H9 (cell line): Measurements from ENCODE around the gene SMARCC2. TPM values are rescaled to one million over a fixed set of nuclear protein-coding genes. Genes with fewer than 3 reads are reported as not detected.

Experiments
- DNase-seq: peaks from one replicate; pipeline ENCODE4 v3.0.0-alpha.2; 2017
- H2AFZ ChIP-seq: one replicate; pipeline ENCODE4 v1.6.1; 2013; ENCODE audit warnings: mild to moderate bottlenecking, low read length, control low read depth, moderate library complexity
- H2AK5ac ChIP-seq: 2 replicates; pipeline ENCODE4 v1.6.1; 2013; ENCODE audit warnings: low read length, control low read depth, mixed read lengths; ENCODE audit not compliant: insufficient read length
- H2BK120ac ChIP-seq: one replicate; pipeline ENCODE4 v1.6.1; 2013; ENCODE audit warnings: low read depth, mild to moderate bottlenecking, low read length, control low read depth, inconsistent platforms; ENCODE audit not compliant: poor library complexity, severe bottlenecking
- H2BK12ac ChIP-seq: 2 replicates; pipeline ENCODE4 v1.6.1; 2013; ENCODE audit warnings: low read length, control low read depth, mixed read lengths, low read depth; ENCODE audit not compliant: insufficient read length
- H2BK15ac ChIP-seq: 2 replicates; pipeline ENCODE4 v1.6.1; 2013; ENCODE audit warnings: low read depth, low read length, control low read depth
- H2BK20ac ChIP-seq: one replicate; pipeline ENCODE4 v1.6.1; 2013; ENCODE audit warnings: low read depth, mild to moderate bottlenecking, low read length, control low read depth, inconsistent platforms; ENCODE audit not compliant: poor library complexity, severe bottlenecking
- H2BK5ac ChIP-seq: 2 replicates; pipeline ENCODE4 v1.6.1; 2013; ENCODE audit warnings: low read length, control low read depth, mixed read lengths; ENCODE audit not compliant: insufficient read length
- H3K14ac ChIP-seq: 2 replicates; pipeline ENCODE4 v1.6.1; 2013; ENCODE audit warnings: low read length, control low read depth; ENCODE audit not compliant: insufficient read depth
- H3K18ac ChIP-seq: 2 replicates; pipeline ENCODE4 v1.6.1; 2013; ENCODE audit warnings: low read depth, mild to moderate bottlenecking, mixed read lengths, low read length, control low read depth; ENCODE audit not compliant: insufficient read length
- H3K23ac ChIP-seq: 2 replicates; pipeline ENCODE4 v1.6.1; 2013; ENCODE audit warnings: low read length, control low read depth, mixed read lengths, low read depth; ENCODE audit not compliant: insufficient read length
- H3K23me2 ChIP-seq: 2 replicates; pipeline ENCODE4 v1.6.1; 2013; ENCODE audit warnings: low read depth, mild to moderate bottlenecking, mixed read lengths, low read length, control low read depth; ENCODE audit not compliant: insufficient read length, poor library complexity, severe bottlenecking
- H3K27ac ChIP-seq: 2 replicates; pipeline ENCODE4 v1.5.1; 2013; ENCODE audit warnings: low read length, control low read depth, mixed read lengths, low read depth; ENCODE audit not compliant: insufficient read length
- H3K27me3 ChIP-seq: 2 replicates; pipeline ENCODE4 v1.6.1; 2013; ENCODE audit warnings: low read length, control low read depth, inconsistent platforms; ENCODE audit not compliant: insufficient read depth
- H3K4ac ChIP-seq: 2 replicates; pipeline ENCODE4 v1.6.1; 2013; ENCODE audit warnings: low read depth, mild to moderate bottlenecking, control low read depth, inconsistent platforms, low read length, moderate library complexity
- H3K4me1 ChIP-seq: 2 replicates; pipeline ENCODE4 v1.6.1; 2013; ENCODE audit warnings: low read length, control low read depth, inconsistent platforms; ENCODE audit not compliant: insufficient read depth
- H3K4me2 ChIP-seq: 2 replicates; pipeline ENCODE4 v1.6.1; 2013; ENCODE audit warnings: low read length, control low read depth, mixed read lengths; ENCODE audit not compliant: insufficient read length, insufficient read depth
- H3K56ac ChIP-seq: 2 replicates; pipeline ENCODE4 v1.6.1; 2013; ENCODE audit warnings: low read depth, mild to moderate bottlenecking, mixed read lengths, low read length, control low read depth; ENCODE audit not compliant: insufficient read length
- H3K79me1 ChIP-seq: 2 replicates; pipeline ENCODE4 v1.6.1; 2013; ENCODE audit warnings: low read depth, mild to moderate bottlenecking, moderate library complexity, low read length, control low read depth, inconsistent platforms; ENCODE audit not compliant: insufficient read depth, poor library complexity, severe bottlenecking
- H3K79me2 ChIP-seq: 2 replicates; pipeline ENCODE4 v1.6.1; 2013; ENCODE audit warnings: low read length, control low read depth, inconsistent platforms; ENCODE audit not compliant: insufficient read depth
- H3K9ac ChIP-seq: 2 replicates; pipeline ENCODE4 v1.6.1; 2013; ENCODE audit warnings: low read length, control low read depth, mixed read lengths; ENCODE audit not compliant: insufficient read length; ENCODE audit errors: extremely low read depth
- H3K9me3 ChIP-seq: one replicate; pipeline ENCODE4 v1.6.1; 2013; ENCODE audit warnings: low read depth, low read length, inconsistent platforms; ENCODE audit not compliant: control insufficient read depth
- H3T11ph ChIP-seq: one replicate; pipeline ENCODE4 v1.6.1; 2013; ENCODE audit warnings: mild to moderate bottlenecking, low read length, control low read depth, inconsistent platforms
- H4K20me1 ChIP-seq: one replicate; pipeline ENCODE4 v1.6.1; 2013; ENCODE audit not compliant: control insufficient read depth, insufficient read length, insufficient read depth
- H4K5ac ChIP-seq: 2 replicates; pipeline ENCODE4 v1.6.1; 2013; ENCODE audit warnings: low read depth, mild to moderate bottlenecking, mixed read lengths, low read length, control low read depth; ENCODE audit not compliant: insufficient read length
- H4K8ac ChIP-seq: replicated peaks from 2 replicates; pipeline ENCODE4 v1.6.1; 2013; ENCODE audit warnings: low read length, control low read depth, mixed read lengths, low read depth; ENCODE audit not compliant: insufficient read length
- H4K91ac ChIP-seq: 2 replicates; pipeline ENCODE4 v1.6.1; 2013; ENCODE audit warnings: low read depth, mild to moderate bottlenecking, moderate library complexity, mixed read lengths, low read length, control low read depth; ENCODE audit not compliant: insufficient read length
- H3K27ac Mint-ChIP-seq, 3 experiments: 2 replicates in 2 of 3; 3 replicates in 1 of 3; pipeline ENCODE4 v1.8.0; 2020 to 2021; ENCODE audit warnings: mixed read lengths in 3 of 3, mild to moderate bottlenecking in 1 of 3, moderate library complexity in 1 of 3
- H3K27me3 Mint-ChIP-seq: 2 replicates; pipeline ENCODE4 v1.8.0; 2021; ENCODE audit warnings: low read depth, mild to moderate bottlenecking, moderate library complexity, mixed read lengths
- H3K36me3 Mint-ChIP-seq, 3 experiments: 2 replicates in 2 of 3; 3 replicates in 1 of 3; pipeline ENCODE4 v1.8.0; 2020 to 2021; ENCODE audit warnings: low read depth in 3 of 3, mixed read lengths in 3 of 3; ENCODE audit not compliant: insufficient read depth in 1 of 3
- H3K4me1 Mint-ChIP-seq, 2 experiments: 2 replicates each; pipeline ENCODE4 v1.8.0; 2020; ENCODE audit warnings: mixed read lengths in 2 of 2
- H3K4me3 Mint-ChIP-seq, 2 experiments: 2 replicates in 1 of 2; 3 replicates in 1 of 2; pipeline ENCODE4 v1.8.0; 2020 to 2021; ENCODE audit warnings: mild to moderate bottlenecking in 2 of 2, mixed read lengths in 2 of 2, moderate library complexity in 1 of 2
- H3K9me3 Mint-ChIP-seq, 2 experiments: 2 replicates in 1 of 2; 3 replicates in 1 of 2; pipeline ENCODE4 v1.8.0; 2020; ENCODE audit warnings: mild to moderate bottlenecking in 2 of 2, mixed read lengths in 2 of 2, moderate library complexity in 1 of 2
- CTCF ChIP-seq: fragments of 200-600 bp; sonication (generic); conservative IDR thresholded peaks from 3 replicates; pipeline ENCODE4 v1.8.0; 2021; ENCODE audit warnings: antibody characterized with exemption, mild to moderate bottlenecking
- WGBS: extraction: QIAGEN DNeasy Blood & Tissue Kit; methylation state at CpG from one replicate; pipeline ENCODE4 v1.1.7; 2013; ENCODE audit warnings: missing lambda C conversion rate, low lambda C conversion rate, mixed read lengths; ENCODE audit not compliant: insufficient read length; ENCODE audit errors: extremely low coverage; 5-methylcytosine and 5-hydroxymethylcytosine counted together
- total RNA-seq: library from RNA; stranded (reverse); gene quantifications from 2 replicates; pipeline ENCODE4 v1.2.1, GENCODE V29; 2021

SMARCC2 gene
- total RNA-seq, 1 experiment from 2014 or later, result 86.9 TPM

GRCh38 chr12:56115329-56115728 lies 74.0 kb downstream of the SMARCC2 start:
- no peak overlapping the region for H3K56ac ChIP-seq
- peaks cover 3 to 7% of the 10 kb centered on the region in 2 experiments; a peak in 2 of 5 replicates for H3K9me3 Mint-ChIP-seq
- H3K4ac ChIP-seq, result no peak overlapping the region; the same call in 1 of the 2 replicates
- H2BK15ac ChIP-seq, result no peak overlapping the region
- H3K14ac ChIP-seq, result no peak overlapping the region
- H2BK20ac ChIP-seq, result no peak overlapping the region
- no peak overlapping the region for H3T11ph ChIP-seq
- no peak overlapping the region for H4K91ac ChIP-seq
- H4K8ac ChIP-seq, result no peak overlapping the region
- H3K36me3 Mint-ChIP-seq, result peaks cover 50 to 63% (median 54%) of the 10 kb centered on the region in 3 experiments
- no peaks in the 10 kb centered on the region; the same call in 1 of the 2 replicates for H3K4me1 ChIP-seq
- no peak overlapping the region for H2AFZ ChIP-seq
- no peak overlapping the region for H2BK5ac ChIP-seq
- peak; percentile 59 for DNase-seq
- H3K4me2 ChIP-seq, result peak overlapping the region; percentile 78
- H3K23me2 ChIP-seq, result peaks cover 8% of the 10 kb centered on the region
- peaks cover 25 to 27% of the 10 kb centered on the region in 2 experiments for H3K4me1 Mint-ChIP-seq
- no peak overlapping the region for H2BK120ac ChIP-seq
- H2AK5ac ChIP-seq, result no peak overlapping the region
- peaks cover 2% of the 10 kb centered on the region; the same call in 1 of the 2 replicates for H3K27me3 Mint-ChIP-seq
- H3K27ac ChIP-seq, result no peak overlapping the region
- H4K5ac ChIP-seq, result no peak overlapping the region
- no peaks in the 10 kb centered on the region for H3K27me3 ChIP-seq
- TF ChIP-seq CTCF, result no peak
- H3K9me3 ChIP-seq, result no peaks in the 10 kb centered on the region
- peak overlapping the region; percentile 97 to 98 for H3K4me3 Mint-ChIP-seq
- H3K23ac ChIP-seq, result no peak overlapping the region
- no peak overlapping the region for H3K18ac ChIP-seq
- no peaks in the 10 kb centered on the region for H3K79me1 ChIP-seq
- peak overlapping the region; percentile 99 to 100 (median 100); a peak in 6 of 7 replicates for H3K27ac Mint-ChIP-seq
- no CpG with 5 or more reads among the region's 10 CpGs for WGBS
- no peaks in the 10 kb centered on the region for H4K20me1 ChIP-seq
- no peak overlapping the region for H2BK12ac ChIP-seq
- peak overlapping the region; percentile 68 for H3K9ac ChIP-seq
- H3K79me2 ChIP-seq, result peaks cover 3% of the 10 kb centered on the region; the same call in 1 of the 2 replicates
